Astrocyte (in vitro differentiated cells and primary cell): Measurements from ENCODE around the gene MGAT2.

Experiments
- CTCF ChIP-seq: IDR thresholded peaks from 2 replicates; pipeline ENCODE4 v1.5.1; 2011; ENCODE audit warnings: low read depth, mild to moderate bottlenecking, inconsistent platforms, low read length, moderate library complexity; ENCODE audit not compliant: insufficient read depth
- EZH2 ChIP-seq: IDR thresholded peaks from 2 replicates; pipeline ENCODE4 v1.6.1; 2012; ENCODE audit warnings: mild to moderate bottlenecking, low read length, inconsistent platforms; ENCODE audit not compliant: insufficient read depth

DNA sequence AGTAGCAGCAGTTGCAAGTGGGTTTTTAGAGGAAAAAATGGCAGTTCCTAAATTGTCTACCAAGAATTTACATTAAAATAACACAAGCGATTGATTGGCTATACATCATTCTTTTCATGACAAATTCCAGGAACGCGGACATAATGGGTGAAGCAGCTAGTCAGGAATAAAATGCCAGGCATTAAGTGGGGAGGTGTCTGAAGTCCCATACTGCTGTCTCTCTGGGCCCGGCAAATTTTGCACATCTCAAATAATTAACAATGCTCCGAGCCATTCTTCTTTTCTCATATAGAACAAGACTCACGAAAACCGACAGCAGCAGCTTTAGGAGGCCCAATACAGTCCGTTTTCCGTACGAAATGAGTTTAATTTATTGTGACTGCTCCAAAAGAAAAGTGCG is 869 bp upstream of the MGAT2 start:
- TF ChIP-seq CTCF (no peak), EZH2 (no peak)
